Limb (tissue), 2 donors: Measurements from ENCODE around the gene EIF3J.
"Not testable (repeated sequence)": the region's sequence is repeated elsewhere in the genome, so short reads cannot be mapped to it uniquely, and the experiment has no call there.

ENCODE experiments used
- DNase-seq, 2 donors: peaks; one replicate each; pipeline ENCODE4 v3.0.0-alpha.2; 2016; ENCODE audit errors: extremely low spot score in 2 of 2

Gene EIF3J

GRCh38 chr15:44541282-44541958 is 4.5 kb downstream of the EIF3J start:
- DNase-seq = no peak

GRCh38 chr15:44542596-44542995 is 5.6 kb downstream of the EIF3J start:
- DNase-seq = no peak

- DNase-seq = not testable (repeated sequence)
These were observed 7.8 kb downstream of the EIF3J start for GRCh38 chr15:44544745-44545144.

GRCh38 chr15:44545913-44546802 is 9.2 kb downstream of the EIF3J start:
- no peak for DNase-seq

GRCh38 chr15:44549152-44549551 is 12.2 kb downstream of the EIF3J start:
- DNase-seq = not testable (repeated sequence)

- DNase-seq = no peak
These were observed 13.3 kb downstream of the EIF3J start for GRCh38 chr15:44550256-44550655.

- DNase-seq = no peak
These were observed 13.8 kb downstream of the EIF3J start for GRCh38 chr15:44550734-44551133.

GRCh38 chr15:44554934-44555723 is 18.2 kb downstream of the EIF3J start:
- DNase-seq = no peak

- not testable (repeated sequence) for DNase-seq
These were observed 24.0 kb downstream of the EIF3J start for GRCh38 chr15:44560926-44561325.

- DNase-seq = no peak
These were observed 28.6 kb downstream of the EIF3J start for GRCh38 chr15:44565387-44566154.

GRCh38 chr15:44566155-44566540 is 29.2 kb downstream of the EIF3J start:
- no peak for DNase-seq

- DNase-seq = no peak
These were observed 31.4 kb downstream of the EIF3J start for GRCh38 chr15:44568338-44568737.

- no peak for DNase-seq
These were observed 32.4 kb downstream of the EIF3J start for GRCh38 chr15:44569316-44569715.

- DNase-seq = no peak
These were observed 33.4 kb downstream of the EIF3J start for GRCh38 chr15:44570361-44570760.

- DNase-seq = no peak
These were observed 36.4 kb downstream of the EIF3J start for GRCh38 chr15:44573386-44573785.

GRCh38 chr15:44574734-44575133 is 37.8 kb downstream of the EIF3J start:
- DNase-seq = no peak

GRCh38 chr15:44580105-44580504 is 43.2 kb downstream of the EIF3J start:
- no peak for DNase-seq

GRCh38 chr15:44584162-44584749 is 47.3 kb downstream of the EIF3J start:
- DNase-seq = no peak

GRCh38 chr15:44585633-44586032 is 48.7 kb downstream of the EIF3J start:
- no peak for DNase-seq

- no peak for DNase-seq
These were observed 51.6 kb downstream of the EIF3J start for GRCh38 chr15:44588541-44588940.

GRCh38 chr15:44591326-44591725 is 54.4 kb downstream of the EIF3J start:
- DNase-seq = no peak
